HG03521 (cell line): ENCODE measurements around the gene PTPRG.
A peak's percentile ranks its signal among the peaks of the same experiment; 100 is the strongest.

Source experiments
- ATAC-seq: cut with Tn5 transposase; IDR thresholded peaks from one replicate; pipeline ENCODE4 v1.9.1; 2021; ENCODE audit warnings: mild to moderate bottlenecking, moderate library complexity; ENCODE audit not compliant: unreplicated experiment

Gene PTPRG

GRCh38 chr3:62197350-62198012, 636.1 kb downstream of the PTPRG start:
- ATAC-seq, result no peak

- ATAC-seq, result no peak
Observed at GRCh38 chr3:62199126-62199525, 637.8 kb downstream of the PTPRG start.

- peak; percentile 50 for ATAC-seq
Observed at GRCh38 chr3:62201438-62202035, 640.2 kb downstream of the PTPRG start.

- no peak for ATAC-seq
Observed at GRCh38 chr3:62203152-62203551, 641.8 kb downstream of the PTPRG start.

GRCh38 chr3:62203561-62203960, 642.2 kb downstream of the PTPRG start:
- ATAC-seq, result no peak

- ATAC-seq, result no peak
Observed at GRCh38 chr3:62207197-62207596, 645.8 kb downstream of the PTPRG start.

GRCh38 chr3:62208385-62208784, 647.0 kb downstream of the PTPRG start:
- no peak for ATAC-seq

GRCh38 chr3:62209101-62209500, 647.7 kb downstream of the PTPRG start:
- no peak for ATAC-seq

- no peak for ATAC-seq
Observed at GRCh38 chr3:62210011-62210410, 648.6 kb downstream of the PTPRG start.

GRCh38 chr3:62211675-62212429, 650.5 kb downstream of the PTPRG start:
- ATAC-seq, result no peak

GRCh38 chr3:62214850-62215249, 653.5 kb downstream of the PTPRG start:
- no peak for ATAC-seq

- no peak for ATAC-seq
Observed at GRCh38 chr3:62220616-62221015, 659.2 kb downstream of the PTPRG start.

- no peak for ATAC-seq
Observed at GRCh38 chr3:62225051-62225450, 663.7 kb downstream of the PTPRG start.

GRCh38 chr3:62226601-62227339, 665.4 kb downstream of the PTPRG start:
- no peak for ATAC-seq

- ATAC-seq, result no peak
Observed at GRCh38 chr3:62228467-62228866, 667.1 kb downstream of the PTPRG start.

GRCh38 chr3:62229211-62229610, 667.8 kb downstream of the PTPRG start:
- ATAC-seq, result no peak

GRCh38 chr3:62229908-62230307, 668.5 kb downstream of the PTPRG start:
- no peak for ATAC-seq

- no peak for ATAC-seq
Observed at GRCh38 chr3:62233065-62233464, 671.7 kb downstream of the PTPRG start.

- no peak for ATAC-seq
Observed at GRCh38 chr3:62236016-62236415, 674.6 kb downstream of the PTPRG start.

GRCh38 chr3:62237286-62237948, 676.0 kb downstream of the PTPRG start:
- ATAC-seq, result no peak

GRCh38 chr3:62238003-62238402, 676.6 kb downstream of the PTPRG start:
- no peak for ATAC-seq
